ENCODE data around the gene LRRC73.
"Not testable (repeated sequence)": the region's sequence is repeated elsewhere in the genome, so short reads cannot be mapped to it uniquely, and the experiment has no call there.

LRRC73 gene

GRCh38 chr6:43460032-43460431 lies 50.1 kb downstream of the LRRC73 start:
- DNase-seq (ENCODE audit: low read depth) = no peak
- H3K4me3 ChIP-seq (ENCODE audit: low read length) = no peak overlapping the region
- TF ChIP-seq, protein P1, sequence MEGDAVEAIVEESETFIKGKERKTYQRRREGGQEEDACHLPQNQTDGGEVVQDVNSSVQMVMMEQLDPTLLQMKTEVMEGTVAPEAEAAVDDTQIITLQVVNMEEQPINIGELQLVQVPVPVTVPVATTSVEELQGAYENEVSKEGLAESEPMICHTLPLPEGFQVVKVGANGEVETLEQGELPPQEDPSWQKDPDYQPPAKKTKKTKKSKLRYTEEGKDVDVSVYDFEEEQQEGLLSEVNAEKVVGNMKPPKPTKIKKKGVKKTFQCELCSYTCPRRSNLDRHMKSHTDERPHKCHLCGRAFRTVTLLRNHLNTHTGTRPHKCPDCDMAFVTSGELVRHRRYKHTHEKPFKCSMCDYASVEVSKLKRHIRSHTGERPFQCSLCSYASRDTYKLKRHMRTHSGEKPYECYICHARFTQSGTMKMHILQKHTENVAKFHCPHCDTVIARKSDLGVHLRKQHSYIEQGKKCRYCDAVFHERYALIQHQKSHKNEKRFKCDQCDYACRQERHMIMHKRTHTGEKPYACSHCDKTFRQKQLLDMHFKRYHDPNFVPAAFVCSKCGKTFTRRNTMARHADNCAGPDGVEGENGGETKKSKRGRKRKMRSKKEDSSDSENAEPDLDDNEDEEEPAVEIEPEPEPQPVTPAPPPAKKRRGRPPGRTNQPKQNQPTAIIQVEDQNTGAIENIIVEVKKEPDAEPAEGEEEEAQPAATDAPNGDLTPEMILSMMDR (conservative IDR thresholded peaks at IDR 0.05; ENCODE audit: low read length) = no peak

GRCh38 chr6:43459535-43459934 lies 50.6 kb downstream of the LRRC73 start:
- TF ChIP-seq, protein P1 (conservative IDR thresholded peaks at IDR 0.05; ENCODE audit: low read length) = no peak
- DNase-seq (ENCODE audit: low read depth) = no peak
- no peak overlapping the region for H3K4me3 ChIP-seq (ENCODE audit: low read length)

GRCh38 chr6:43458154-43458553 lies 52.0 kb downstream of the LRRC73 start:
- not testable (repeated sequence) for H3K4me3 ChIP-seq (ENCODE audit: low read length); DNase-seq (ENCODE audit: low read depth)

GRCh38 chr6:43457643-43458042 lies 52.5 kb downstream of the LRRC73 start:
- TF ChIP-seq, protein P1 (conservative IDR thresholded peaks at IDR 0.05; ENCODE audit: low read length) = no peak
- DNase-seq (ENCODE audit: low read depth) = no peak
- H3K4me3 ChIP-seq (ENCODE audit: low read length) = no peak overlapping the region

Data from AG10803 (cell line).